H1 (cell line): ENCODE data around the gene INAFM2. TPM values are rescaled to one million over a fixed set of nuclear protein-coding genes. Genes with fewer than 3 reads are reported as not detected.

Experiments used
- CTCF ChIA-PET: fragments of 300-600 bp; sonication (Branson Sonifier 250); formaldehyde crosslinking; loops from one replicate; lab custom pipeline; 2021; ENCODE audit not compliant: partially characterized antibody; lab: Charles Lee
- POLR2A ChIA-PET: fragments of 300-600 bp; sonication (Branson Sonifier 250); formaldehyde crosslinking; loops from one replicate; lab custom pipeline; 2021; ENCODE audit warnings: inconsistent platforms; ENCODE audit not compliant: partially characterized antibody; lab: Charles Lee
- DNase-seq, 2 experiments: peaks; one replicate each; pipeline versions ENCODE4 v3.0.0 to v3.0.0-alpha.2; 2010 to 2022; ENCODE audit warnings: low spot score in 2 of 2, low read depth in 1 of 2, mixed read lengths in 1 of 2
- FAIRE-seq: peaks from 2 replicates; lab custom pipeline; 2011; peaks lifted over from hg19 to GRCh38; lab: Jason Lieb, UNC
- H2AFZ ChIP-seq: 2 replicates; pipeline ENCODE4 v1.8.1; 2012; ENCODE audit warnings: low read length, inconsistent platforms
- H2AK5ac ChIP-seq: 2 replicates; pipeline ENCODE4 v1.6.1; 2013; ENCODE audit warnings: low read depth, low read length
- H2BK120ac ChIP-seq: replicated peaks from 2 replicates; pipeline ENCODE3; 2013; ENCODE audit warnings: low read depth, low read length, inconsistent platforms
- H2BK12ac ChIP-seq: 2 replicates; pipeline ENCODE4 v1.6.1; 2013; ENCODE audit warnings: low read depth, low read length
- H2BK15ac ChIP-seq: 2 replicates; pipeline ENCODE4 v1.6.1; 2013; ENCODE audit warnings: low read length
- H2BK20ac ChIP-seq: 2 replicates; pipeline ENCODE4 v1.6.1; 2013; ENCODE audit warnings: low read length
- H2BK5ac ChIP-seq: 2 replicates; pipeline ENCODE4 v1.6.1; 2013; ENCODE audit warnings: low read depth, low read length
- H3K14ac ChIP-seq: 2 replicates; pipeline ENCODE4 v1.6.1; 2013; ENCODE audit warnings: inconsistent platforms; ENCODE audit not compliant: insufficient read length
- H3K18ac ChIP-seq: 2 replicates; pipeline ENCODE4 v1.6.1; 2013; ENCODE audit warnings: low read length; ENCODE audit errors: extremely low read depth
- H3K23ac ChIP-seq: 2 replicates; pipeline ENCODE4 v1.6.1; 2013; ENCODE audit warnings: inconsistent platforms; ENCODE audit not compliant: insufficient read length
- H3K23me2 ChIP-seq: 2 replicates; pipeline ENCODE4 v1.6.1; 2013; ENCODE audit warnings: low read depth, low read length
- H3K27ac ChIP-seq: 2 replicates; pipeline ENCODE4 v1.6.1; 2011; ENCODE audit warnings: low read depth, low read length, inconsistent platforms
- H3K27me3 ChIP-seq, 4 experiments: replicated peaks in 1 of 4; 1 replicate in 1 of 4; 2 replicates in 3 of 4; pipeline versions ENCODE4 v1.6.1 to v1.8.1; 2011 to 2013; ENCODE audit warnings: low read length in 3 of 4, mild to moderate bottlenecking in 3 of 4, inconsistent platforms in 2 of 4, mixed read lengths in 2 of 4, moderate library complexity in 1 of 4; ENCODE audit not compliant: control insufficient read depth in 3 of 4, insufficient read depth in 3 of 4; ENCODE audit errors: extremely low read depth in 1 of 4
- H3K36me3 ChIP-seq, 4 experiments: 2 replicates each; pipeline versions ENCODE4 v1.6.1 to v1.8.1; 2011 to 2013; ENCODE audit warnings: mild to moderate bottlenecking in 4 of 4, low read length in 3 of 4, moderate library complexity in 2 of 4, control low read depth in 1 of 4, inconsistent platforms in 1 of 4; ENCODE audit not compliant: insufficient read depth in 4 of 4, control insufficient read depth in 2 of 4
- H3K4ac ChIP-seq: replicated peaks from 2 replicates; pipeline ENCODE3; 2013; ENCODE audit warnings: low read length, low read depth, mixed read lengths, inconsistent platforms; ENCODE audit not compliant: insufficient read length
- H3K4me1 ChIP-seq, 4 experiments: replicated peaks in 1 of 4; 1 replicate in 1 of 4; 2 replicates in 3 of 4; pipeline versions ENCODE4 v1.6.1 to v1.8.1; 2011 to 2013; ENCODE audit warnings: low read length in 3 of 4, inconsistent platforms in 2 of 4, mixed read lengths in 1 of 4; ENCODE audit not compliant: insufficient read depth in 4 of 4, control insufficient read depth in 3 of 4
- H3K4me2 ChIP-seq, 2 experiments: 2 replicates each; pipeline versions ENCODE4 v1.6.1 to v1.8.1; 2011 to 2013; ENCODE audit warnings: low read depth in 2 of 2, low read length in 2 of 2, control low read depth in 1 of 2, inconsistent platforms in 1 of 2, mild to moderate bottlenecking in 1 of 2; ENCODE audit not compliant: insufficient read depth in 1 of 2
- H3K4me3 ChIP-seq, 4 experiments: fragments of 200-600, 300-600 bp in 1 of 4; sonication (generic), shearing (Covaris generic), sonication (Bioruptor Twin) in 1 of 4; 2 replicates each; pipeline versions ENCODE4 v1.5.1 to v1.8.1; 2011 to 2016; ENCODE audit warnings: low read length in 4 of 4, low read depth in 3 of 4, control low read depth in 2 of 4, inconsistent platforms in 2 of 4, mild to moderate bottlenecking in 2 of 4, mixed read lengths in 1 of 4, moderate library complexity in 1 of 4; ENCODE audit not compliant: insufficient read depth in 2 of 4; ENCODE audit errors: extremely low read depth in 1 of 4
- H3K56ac ChIP-seq: replicated peaks from 2 replicates; pipeline ENCODE3; 2013; ENCODE audit warnings: low read depth, mild to moderate bottlenecking, mixed read lengths, low read length, inconsistent platforms; ENCODE audit not compliant: insufficient read length
- H3K79me1 ChIP-seq: 2 replicates; pipeline ENCODE4 v1.6.1; 2013; ENCODE audit warnings: low read depth, low read length, control low read depth
- H3K79me2 ChIP-seq, 2 experiments: 2 replicates each; pipeline versions ENCODE4 v1.6.1 to v1.8.1; 2012 to 2013; ENCODE audit warnings: low read length in 2 of 2, mild to moderate bottlenecking in 2 of 2, inconsistent platforms in 1 of 2; ENCODE audit not compliant: insufficient read depth in 2 of 2, control insufficient read depth in 1 of 2
- H3K9ac ChIP-seq, 4 experiments: replicated peaks in 1 of 4; 1 replicate in 1 of 4; 2 replicates in 3 of 4; pipeline versions ENCODE4 v1.6.1 to v1.8.1; 2011 to 2013; ENCODE audit warnings: low read depth in 3 of 4, low read length in 3 of 4, control low read depth in 2 of 4, mild to moderate bottlenecking in 2 of 4, moderate library complexity in 2 of 4, inconsistent platforms in 1 of 4; ENCODE audit errors: extremely low read depth in 1 of 4
- H3K9me3 ChIP-seq, 2 experiments: 2 replicates each; pipeline versions ENCODE4 v1.6.1 to v1.8.1; 2012 to 2013; ENCODE audit warnings: mild to moderate bottlenecking in 2 of 2, moderate library complexity in 2 of 2, control low read depth in 1 of 2, inconsistent platforms in 1 of 2, low read depth in 1 of 2, low read length in 1 of 2, mixed read lengths in 1 of 2; ENCODE audit not compliant: insufficient read depth in 2 of 2
- H4K20me1 ChIP-seq, 2 experiments: replicated peaks in 1 of 2; 2 replicates each; pipeline versions ENCODE3 to v1.8.1; 2011 to 2013; ENCODE audit warnings: inconsistent platforms in 2 of 2, low read length in 2 of 2, mild to moderate bottlenecking in 1 of 2; ENCODE audit not compliant: insufficient read depth in 2 of 2, control insufficient read depth in 1 of 2
- H4K5ac ChIP-seq: 2 replicates; pipeline ENCODE4 v1.6.1; 2013; ENCODE audit warnings: low read length, low read depth, mixed read lengths, inconsistent platforms; ENCODE audit not compliant: insufficient read length
- H4K8ac ChIP-seq: 2 replicates; pipeline ENCODE4 v1.8.0; 2013; ENCODE audit warnings: mild to moderate bottlenecking, moderate library complexity, low read length, inconsistent platforms; ENCODE audit not compliant: insufficient read depth; ENCODE audit errors: extremely low read depth
- H4K91ac ChIP-seq: replicated peaks from 2 replicates; pipeline ENCODE3; 2013; ENCODE audit warnings: low read length, mixed read lengths, inconsistent platforms; ENCODE audit not compliant: insufficient read length
- BRCA1 ChIP-seq: IDR thresholded peaks from 2 replicates; pipeline ENCODE4 v1.6.1; 2012; ENCODE audit warnings: low read depth, low read length, improper control_type of control experiment
- WGBS, 2 experiments: shearing (Covaris generic) in 1 of 2; methylation state at CpG; one replicate each; pipeline versions ENCODE4 v1.1.6 to v1.1.7; 2013 to 2015; ENCODE audit warnings: low lambda C conversion rate in 2 of 2, mixed read lengths in 2 of 2, inconsistent platforms in 1 of 2, low coverage in 1 of 2, missing lambda C conversion rate in 1 of 2; ENCODE audit not compliant: insufficient replicate concordance in 2 of 2, insufficient coverage in 1 of 2, insufficient read length in 1 of 2; ENCODE audit errors: extremely low coverage in 1 of 2, missing lambda C conversion rate in 1 of 2; 5-methylcytosine and 5-hydroxymethylcytosine counted together
- polyA plus RNA-seq, 7 experiments: library from polyadenylated mRNA; depleted of rRNA in 3 of 7; stranded (reverse) in 5 of 7; unstranded in 2 of 7; fragments of >200 nt in 5 of 7; fragments of 200-250 nt in 2 of 7; gene quantifications; 1 replicate in 5 of 7; 2 replicates in 1 of 7; 4 replicates in 1 of 7; pipeline versions ENCODE4 v1.2.1 to v1.2.3, GENCODE V29; 2011 to 2013; ENCODE audit warnings: missing spikeins in 2 of 7, mixed read lengths in 2 of 7
- total RNA-seq: library from RNA; stranded (reverse); fragmentation: NEBNext Ultra II Directional; extraction: Animal tissue kit (Norgen Biotek cat#: 25700); gene quantifications from 2 replicates; pipeline ENCODE4 v1.2.1, GENCODE V29; 2021
- TF ChIP-seq, protein P1 (sequence below), 3 experiments: IDR thresholded peaks; 1 replicate in 2 of 3; 2 replicates in 1 of 3; pipeline versions ENCODE4 v1.5.1 to v1.6.1; 2011; ENCODE audit warnings: low read length in 3 of 3, mild to moderate bottlenecking in 3 of 3, inconsistent platforms in 2 of 3, low read depth in 1 of 3, moderate library complexity in 1 of 3; ENCODE audit not compliant: insufficient read depth in 1 of 3; ENCODE audit errors: control extremely low read depth in 1 of 3

Gene INAFM2
- total and polyA plus RNA-seq, 2 of the 8 experiments (the other 6 are each of a cell fraction or from before 2014, with no cell fraction given) = 15.3 to 35.1 TPM

DNA sequence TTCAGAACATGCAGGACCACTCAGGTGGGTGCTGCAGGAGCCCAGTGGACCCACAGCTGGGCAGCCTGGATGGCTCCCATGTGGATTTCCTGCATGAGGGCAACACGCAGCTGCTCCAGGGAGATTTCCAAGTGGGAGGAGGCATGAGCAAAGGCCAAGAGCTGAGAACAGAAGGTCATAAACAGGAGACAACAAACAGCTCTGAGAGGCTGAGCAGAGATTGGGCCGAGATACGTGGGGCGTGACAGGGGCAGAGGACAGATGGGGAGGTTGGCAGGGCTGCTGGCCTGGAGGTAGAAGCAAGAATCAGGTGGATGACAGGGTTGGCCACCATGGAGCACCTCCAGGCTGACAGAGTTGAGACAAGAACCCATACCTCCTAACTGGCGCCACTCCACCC lies 30.2 kb downstream of the INAFM2 start:
- CTCF ChIA-PET = interaction anchor here (0.7 to 27.4 kb wide), 6 partner anchors 12 to 80 kb away, joined by 3 to 452 read pairs (median 3); partner anchors contain the start of gene CCDC9B
- H3K56ac ChIP-seq = no peak overlapping the region
- no peak overlapping the region for H2AFZ ChIP-seq

More for the DNA sequence above, 30.2 kb downstream of the INAFM2 start:
- Histone ChIP-seq H3K4me2 (peak overlapping the region; percentile 25 to 49; a peak in 3 of 4 replicates), H3K79me2 (no peaks in the 10 kb centered on the region), H3K27me3 (peaks cover 0 to 6% (median 4%) of the 10 kb centered on the region in 4 experiments; a peak in 3 of 7 replicates), H3K4ac (no peak overlapping the region), H2BK120ac (no peak overlapping the region), H3K14ac (no peak overlapping the region), H3K27ac (no peak overlapping the region), H4K91ac (no peak overlapping the region), H2BK12ac (peak overlapping the region; percentile 88; the same call in 1 of the 2 replicates), H2AK5ac (peak overlapping the region; percentile 28; the same call in 1 of the 2 replicates), H4K8ac (no peak overlapping the region), H3K36me3 (no peaks in the 10 kb centered on the region), H3K79me1 (no peaks in the 10 kb centered on the region), H3K4me1 (peaks cover 11 to 22% (median 14%) of the 10 kb centered on the region in 4 experiments), H3K23ac (no peak overlapping the region), H2BK15ac (peak overlapping the region; percentile 95), H4K20me1 (no peaks in the 10 kb centered on the region), H2BK20ac (peak overlapping the region; percentile 82), H3K23me2 (peaks cover 9% of the 10 kb centered on the region), H3K9ac (no peak overlapping the region; a peak in 1 of 7 replicates), H3K9me3 (no peaks in the 10 kb centered on the region), H3K18ac (peak overlapping the region; percentile 52; the same call in 1 of the 2 replicates), H3K4me3 (no peak overlapping the region), H2BK5ac (peak overlapping the region; percentile 46; the same call in 1 of the 2 replicates), H4K5ac (no peak overlapping the region)
- 80% methylated on average over 5 of the region's 5 CpGs; no CpG with 5 or more reads in 1 of the 2 experiments for WGBS, 2 experiments
- TF ChIP-seq BRCA1 = no peak
- TF ChIP-seq, protein P1, sequence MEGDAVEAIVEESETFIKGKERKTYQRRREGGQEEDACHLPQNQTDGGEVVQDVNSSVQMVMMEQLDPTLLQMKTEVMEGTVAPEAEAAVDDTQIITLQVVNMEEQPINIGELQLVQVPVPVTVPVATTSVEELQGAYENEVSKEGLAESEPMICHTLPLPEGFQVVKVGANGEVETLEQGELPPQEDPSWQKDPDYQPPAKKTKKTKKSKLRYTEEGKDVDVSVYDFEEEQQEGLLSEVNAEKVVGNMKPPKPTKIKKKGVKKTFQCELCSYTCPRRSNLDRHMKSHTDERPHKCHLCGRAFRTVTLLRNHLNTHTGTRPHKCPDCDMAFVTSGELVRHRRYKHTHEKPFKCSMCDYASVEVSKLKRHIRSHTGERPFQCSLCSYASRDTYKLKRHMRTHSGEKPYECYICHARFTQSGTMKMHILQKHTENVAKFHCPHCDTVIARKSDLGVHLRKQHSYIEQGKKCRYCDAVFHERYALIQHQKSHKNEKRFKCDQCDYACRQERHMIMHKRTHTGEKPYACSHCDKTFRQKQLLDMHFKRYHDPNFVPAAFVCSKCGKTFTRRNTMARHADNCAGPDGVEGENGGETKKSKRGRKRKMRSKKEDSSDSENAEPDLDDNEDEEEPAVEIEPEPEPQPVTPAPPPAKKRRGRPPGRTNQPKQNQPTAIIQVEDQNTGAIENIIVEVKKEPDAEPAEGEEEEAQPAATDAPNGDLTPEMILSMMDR (IDR thresholded peaks at IDR 0.05; ENCODE audit: control extremely low read depth in 1 of 3, insufficient read depth in 1 of 3, low read depth in 1 of 3, low read length in 3 of 3) = 0 out of 4 replicates have a peak, but pooled peaks of 1 of the 3 experiments have one; percentile 7
- DNase-seq (no peak), FAIRE-seq (no peak)
- POLR2A ChIA-PET = interaction anchor here (0.6 to 1.4 kb wide), 4 partner anchors 10 to 119 kb away, joined by 3 read pairs; no protein-coding TSS in a partner anchor
